Measurements from ENCODE around the gene IKZF1. TPM values are rescaled to one million over a fixed set of nuclear protein-coding genes. Genes with fewer than 3 reads are reported as not detected.

The IKZF1 gene
- total and polyA plus RNA-seq, 9 of the 15 experiments (the other 6 are each of a cell fraction or from before 2014, with no cell fraction given) = 12.6 to 85.3 (median 44.7) TPM

Small RNA genes lying within 50 kb of the gene (small RNA-seq; reads per million reads assigned to genes)
- gene RNU6-1091P = not detected

Other genes with a start within 250 kb of the IKZF1 start
- gene ZPBP, start 211.5 kb upstream of the IKZF1 start, total RNA-seq (2014; rRNA removed) = not detected in 2 replicates
- not detected in 2 replicates for gene ZPBP, start 211.5 kb upstream of the IKZF1 start, total RNA-seq (2014; rRNA removed; fragmentation: Illumina TruSeq; extraction: Trizol)
- gene ZPBP, start 211.5 kb upstream of the IKZF1 start, total RNA-seq (2015; rRNA removed; fragmentation: Illumina TruSeq; extraction: Trizol) = not detected in 2 replicates
- gene ZPBP, start 211.5 kb upstream of the IKZF1 start, total RNA-seq (2021) = not detected in 2 replicates
- gene ZPBP, start 211.5 kb upstream of the IKZF1 start, polyA plus RNA-seq (2011; rRNA removed) = not detected in 2 replicates
- gene ZPBP, start 211.5 kb upstream of the IKZF1 start, polyA plus RNA-seq (2014; fragmentation: Illumina TruSeq; extraction: Trizol) = not detected in 2 replicates
- gene ZPBP, start 211.5 kb upstream of the IKZF1 start, polyA plus RNA-seq (2014; fragmentation: Nextera tagmentation; extraction: Ambion mirVana) = not detected
- gene ZPBP, start 211.5 kb upstream of the IKZF1 start, polyA plus RNA-seq (2014; rRNA removed) = not detected in 2 replicates
- 21.6 and 24.1 TPM in 2 replicates for gene FIGNL1, start 145.6 kb downstream of the IKZF1 start, total RNA-seq (2014; rRNA removed)
- gene FIGNL1, start 145.6 kb downstream of the IKZF1 start, total RNA-seq (2014; rRNA removed; fragmentation: Illumina TruSeq; extraction: Trizol) = 42.4 and 48.3 TPM in 2 replicates
- 42.4 and 46.7 TPM in 2 replicates for gene FIGNL1, start 145.6 kb downstream of the IKZF1 start, total RNA-seq (2015; rRNA removed; fragmentation: Illumina TruSeq; extraction: Trizol)
- 25.8 and 28.3 TPM in 2 replicates for gene FIGNL1, start 145.6 kb downstream of the IKZF1 start, total RNA-seq (2021)
- gene FIGNL1, start 145.6 kb downstream of the IKZF1 start, polyA plus RNA-seq (2011; rRNA removed) = 37.6 and 48.3 TPM in 2 replicates
- gene FIGNL1, start 145.6 kb downstream of the IKZF1 start, polyA plus RNA-seq (2014; fragmentation: Illumina TruSeq; extraction: Trizol) = 28.5 and 30.7 TPM in 2 replicates
- 10 to 100 TPM; 15.5 to 22.7 TPM for gene FIGNL1, start 145.6 kb downstream of the IKZF1 start, polyA plus RNA-seq (2014; fragmentation: Nextera tagmentation; extraction: Ambion mirVana)
- gene FIGNL1, start 145.6 kb downstream of the IKZF1 start, polyA plus RNA-seq (2014; rRNA removed) = 27.6 and 29.4 TPM in 2 replicates